Neutrophil (primary cell): ENCODE measurements around the gene ABR.
A peak's percentile ranks its signal among the peaks of the same experiment; 100 is the strongest.

Experiments
- H3K27ac ChIP-seq: fragments of 200-600 bp; sonication (generic); 2 replicates; pipeline ENCODE4 v1.5.1; 2016; ENCODE audit warnings: mild to moderate bottlenecking, moderate library complexity
- H3K27me3 ChIP-seq: fragments of 200-600 bp; sonication (generic); 2 replicates; pipeline ENCODE4 v1.6.0; 2016; ENCODE audit warnings: mild to moderate bottlenecking
- H3K36me3 ChIP-seq: fragments of 200-600 bp; sonication (generic); 2 replicates; pipeline ENCODE4 v1.5.1; 2017
- H3K4me1 ChIP-seq, 2 experiments: fragments of 200-600 bp in 1 of 2; sonication (generic) in 1 of 2; 1 replicate in 1 of 2; 2 replicates in 1 of 2; pipeline versions ENCODE4 v1.5.1 to v1.6.1; 2013 to 2016; ENCODE audit warnings: low read depth in 1 of 2, low read length in 1 of 2, mild to moderate bottlenecking in 1 of 2, moderate library complexity in 1 of 2; ENCODE audit not compliant: control insufficient read depth in 1 of 2, insufficient read depth in 1 of 2
- H3K4me3 ChIP-seq, 2 experiments: fragments of 200-600 bp in 1 of 2; sonication (generic) in 1 of 2; 1 replicate in 1 of 2; 2 replicates in 1 of 2; pipeline ENCODE4 v1.5.1; 2013 to 2016; ENCODE audit warnings: low read depth in 1 of 2, low read length in 1 of 2, mild to moderate bottlenecking in 1 of 2, moderate library complexity in 1 of 2
- H3K9me3 ChIP-seq: fragments of 200-600 bp; sonication (generic); 2 replicates; pipeline ENCODE4 v1.5.1; 2016
- CTCF ChIP-seq: fragments of 200-600 bp; sonication (generic); IDR thresholded peaks from 2 replicates; pipeline ENCODE4 v1.5.1; 2016; ENCODE audit warnings: antibody characterized with exemption

Gene ABR

GRCh38 chr17:1112875-1113274 is 66.9 kb downstream of the ABR start:
- Histone ChIP-seq H3K4me1 (peaks cover 34 to 35% of the 10 kb centered on the region in 2 experiments), H3K4me3 (no peak overlapping the region), H3K27ac (no peak overlapping the region), H3K27me3 (no peaks in the 10 kb centered on the region), H3K36me3 (no peaks in the 10 kb centered on the region), H3K9me3 (no peaks in the 10 kb centered on the region)
- no peak for TF ChIP-seq CTCF

- Histone ChIP-seq H3K27ac (peak overlapping the region; percentile 97), H3K4me1 (peaks cover 44 to 45% of the 10 kb centered on the region in 2 experiments), H3K4me3 (peak overlapping the region; percentile 6 to 48), H3K9me3 (no peaks in the 10 kb centered on the region), H3K36me3 (peaks cover 5% of the 10 kb centered on the region), H3K27me3 (no peaks in the 10 kb centered on the region)
- TF ChIP-seq CTCF, result no peak
Measured at GRCh38 chr17:1111599-1112443, 68.0 kb downstream of the ABR start.

GRCh38 chr17:1110862-1111598 is 68.8 kb downstream of the ABR start:
- no peak for TF ChIP-seq CTCF
- Histone ChIP-seq H3K27me3 (no peaks in the 10 kb centered on the region), H3K9me3 (no peaks in the 10 kb centered on the region), H3K4me1 (peaks cover 48 to 49% of the 10 kb centered on the region in 2 experiments), H3K27ac (peak overlapping the region; percentile 97), H3K4me3 (peak overlapping the region; percentile 6 to 48), H3K36me3 (peaks cover 8% of the 10 kb centered on the region)

GRCh38 chr17:1110541-1110861 is 69.3 kb downstream of the ABR start:
- H3K4me3 ChIP-seq, result peak overlapping the region in 1 of 2 experiments; percentile 48
- H3K27ac ChIP-seq, result peak overlapping the region; percentile 97
- TF ChIP-seq CTCF, result no peak
- H3K9me3 ChIP-seq, result no peaks in the 10 kb centered on the region
- H3K36me3 ChIP-seq, result peaks cover 8% of the 10 kb centered on the region
- no peaks in the 10 kb centered on the region for H3K27me3 ChIP-seq
- H3K4me1 ChIP-seq, result peaks cover 53 to 54% of the 10 kb centered on the region in 2 experiments

- Histone ChIP-seq H3K27me3 (no peaks in the 10 kb centered on the region), H3K36me3 (peaks cover 8% of the 10 kb centered on the region), H3K27ac (peak overlapping the region; percentile 97), H3K4me3 (peak overlapping the region; percentile 71 to 84), H3K9me3 (no peaks in the 10 kb centered on the region), H3K4me1 (peaks cover 54 to 58% of the 10 kb centered on the region in 2 experiments)
- no peak for TF ChIP-seq CTCF
Measured at GRCh38 chr17:1109606-1110540, 69.9 kb downstream of the ABR start.
